HG03025 (cell line): ENCODE measurements around the gene CPLX3.
A peak's percentile ranks its signal among the peaks of the same experiment; 100 is the strongest.

Experiments used
- ATAC-seq: cut with Tn5 transposase; IDR thresholded peaks from one replicate; pipeline ENCODE4 v1.9.1; 2021; ENCODE audit warnings: mild to moderate bottlenecking, moderate library complexity; ENCODE audit not compliant: unreplicated experiment, low FRiP score

Gene CPLX3

DNA sequence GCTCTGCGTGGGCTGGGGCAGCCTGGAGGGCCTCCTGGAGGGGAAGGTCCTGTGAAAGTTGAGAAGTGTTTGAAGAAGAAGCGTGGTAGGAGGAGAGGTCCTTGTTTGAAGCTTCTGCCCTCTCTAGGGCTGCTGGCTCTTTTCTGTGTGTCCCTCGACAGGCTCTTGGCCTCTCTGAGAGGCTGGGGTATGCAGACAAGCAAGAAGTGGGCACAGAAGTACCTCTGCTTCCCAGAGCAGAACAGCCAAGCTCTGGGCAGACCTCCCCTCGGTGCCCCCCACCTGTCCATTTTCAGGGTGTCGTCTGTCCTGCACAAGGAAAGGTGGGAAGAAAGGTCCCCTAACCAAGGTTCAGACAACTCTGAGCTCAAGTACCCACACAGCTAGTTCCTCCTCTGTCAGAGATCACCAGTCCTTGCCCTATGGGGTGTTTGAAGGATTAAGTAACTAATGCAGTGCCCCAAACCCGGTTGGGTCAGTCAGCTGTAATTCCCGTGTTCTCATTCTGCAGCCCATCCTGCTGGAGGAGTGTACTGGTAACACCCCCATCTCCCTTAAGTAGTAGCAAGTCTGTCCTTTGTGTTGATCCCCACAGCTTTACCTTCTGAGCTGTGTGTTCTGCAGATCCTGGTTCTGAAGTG is 38.3 kb upstream of the CPLX3 start:
- ATAC-seq = no peak

DNA sequence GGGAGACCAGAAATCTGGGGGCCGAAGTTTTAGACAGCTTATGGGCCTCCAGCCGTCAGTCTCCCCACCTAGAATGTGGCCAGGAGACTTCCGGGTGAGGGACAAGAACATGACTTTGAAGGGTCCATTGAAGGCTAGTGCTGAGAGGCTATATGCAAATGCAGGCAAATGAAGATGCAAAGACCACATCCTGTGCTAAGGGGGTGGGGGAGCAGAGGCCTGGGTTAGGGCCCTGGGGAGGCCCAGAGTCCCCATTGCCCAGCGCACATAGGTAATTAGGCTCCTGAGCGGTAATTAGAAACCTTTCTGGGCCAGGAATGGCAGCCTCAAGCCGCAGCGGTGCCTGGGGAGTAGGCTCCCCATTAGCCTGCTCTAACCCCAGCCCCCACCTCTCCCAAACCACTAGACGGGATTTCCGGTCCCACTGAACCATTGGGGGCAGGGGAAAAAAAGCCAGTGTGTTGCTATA is 37.7 kb upstream of the CPLX3 start:
- no peak for ATAC-seq

DNA sequence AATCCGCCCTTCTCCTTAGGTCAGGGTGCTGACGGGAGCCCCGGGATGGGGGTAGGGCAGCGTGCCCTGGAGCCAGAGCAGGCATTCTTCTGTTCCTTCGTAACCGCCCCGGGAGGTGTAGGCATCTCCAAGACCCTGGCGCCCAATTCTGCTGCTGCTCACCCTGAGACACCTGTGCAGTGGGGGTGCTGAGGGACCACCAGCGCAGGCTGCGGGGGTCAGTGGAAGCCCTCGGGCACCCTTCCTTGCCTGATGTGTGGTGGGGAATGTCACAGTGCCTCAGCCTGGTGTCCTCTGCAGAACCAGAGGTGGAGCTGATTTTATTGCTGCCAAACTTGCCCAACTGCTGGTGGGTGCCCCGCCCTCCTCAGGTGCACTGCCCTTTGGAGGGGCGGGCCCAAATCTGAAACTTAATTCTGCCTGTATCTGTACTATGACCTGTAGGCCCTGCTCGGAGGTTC is 37.2 kb upstream of the CPLX3 start:
- ATAC-seq = no peak

DNA sequence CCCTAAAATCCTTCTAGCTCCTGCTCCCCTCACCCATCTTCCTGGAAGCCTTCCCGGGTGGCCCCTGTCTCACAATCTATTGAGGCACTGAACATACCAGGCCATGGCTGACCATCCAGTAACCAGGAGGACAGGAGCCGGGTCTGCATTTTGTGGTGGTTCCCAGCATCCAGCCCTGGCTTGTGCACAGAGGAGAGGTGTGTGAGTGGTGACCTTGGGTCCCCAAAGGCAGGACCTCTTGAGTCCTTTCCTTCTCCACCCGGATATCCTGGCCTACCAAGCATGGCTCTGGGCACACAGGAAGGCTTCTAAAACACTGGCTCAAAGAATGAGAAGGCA is 36.7 kb upstream of the CPLX3 start:
- no peak for ATAC-seq

DNA sequence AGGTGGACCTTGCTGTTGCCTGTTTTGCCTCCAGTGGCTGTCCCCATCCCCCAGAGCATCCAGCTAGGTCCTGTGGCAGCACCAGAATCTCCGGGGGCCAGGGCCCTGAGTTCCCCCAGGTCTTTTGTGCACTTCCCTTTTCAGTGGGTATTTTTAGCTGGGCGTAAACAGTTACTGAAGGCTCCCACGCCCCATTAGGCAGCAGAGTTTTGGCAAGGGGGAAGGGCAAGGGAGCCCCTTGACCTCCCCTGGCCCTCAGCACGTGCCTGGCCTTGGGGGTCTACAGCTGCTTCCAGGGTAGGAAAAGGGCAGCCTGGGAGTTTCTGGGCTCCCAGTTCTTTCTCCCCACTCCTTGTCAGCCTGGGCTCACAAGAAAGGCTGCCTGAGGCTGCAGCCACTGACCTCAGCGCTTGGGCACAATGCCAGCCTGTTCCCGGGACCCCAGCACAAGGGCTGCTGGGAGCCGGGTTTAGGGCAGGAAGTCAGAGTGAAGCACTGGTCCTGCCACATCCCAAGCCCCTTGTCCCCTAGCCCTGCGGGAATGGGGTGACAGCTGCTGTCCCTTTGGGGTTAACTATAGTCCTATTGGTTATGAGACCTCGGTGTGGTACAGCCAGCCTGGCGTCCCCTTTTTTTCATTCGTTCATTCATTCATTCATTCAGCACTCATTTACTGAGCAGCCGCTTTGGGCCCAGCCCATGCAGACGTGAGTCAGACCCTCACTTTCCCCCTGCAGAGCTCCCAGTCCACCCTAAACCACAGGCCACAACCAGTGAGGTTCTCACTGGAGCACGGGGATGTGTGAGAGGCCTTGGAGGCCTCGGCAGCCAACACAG is 36.1 kb upstream of the CPLX3 start:
- ATAC-seq = no peak

DNA sequence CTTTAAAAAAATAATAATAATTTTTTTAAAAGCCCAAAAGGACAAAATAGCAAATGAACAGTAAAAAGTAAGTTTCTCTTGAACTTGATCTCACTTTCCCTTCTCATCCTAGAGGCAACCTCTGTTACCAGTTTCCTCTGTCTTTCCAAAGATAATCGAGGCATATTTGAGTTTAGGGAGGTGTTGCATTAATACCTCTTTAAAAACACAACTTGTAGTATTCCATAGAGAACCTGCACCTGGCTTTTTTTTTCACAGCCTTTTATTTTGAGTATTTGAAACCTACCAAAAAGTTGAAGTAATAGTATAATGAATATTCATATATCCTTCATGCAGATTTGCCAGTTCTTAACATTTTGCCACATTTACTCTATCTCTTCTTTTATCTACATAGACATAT is 35.4 kb upstream of the CPLX3 start:
- no peak for ATAC-seq

DNA sequence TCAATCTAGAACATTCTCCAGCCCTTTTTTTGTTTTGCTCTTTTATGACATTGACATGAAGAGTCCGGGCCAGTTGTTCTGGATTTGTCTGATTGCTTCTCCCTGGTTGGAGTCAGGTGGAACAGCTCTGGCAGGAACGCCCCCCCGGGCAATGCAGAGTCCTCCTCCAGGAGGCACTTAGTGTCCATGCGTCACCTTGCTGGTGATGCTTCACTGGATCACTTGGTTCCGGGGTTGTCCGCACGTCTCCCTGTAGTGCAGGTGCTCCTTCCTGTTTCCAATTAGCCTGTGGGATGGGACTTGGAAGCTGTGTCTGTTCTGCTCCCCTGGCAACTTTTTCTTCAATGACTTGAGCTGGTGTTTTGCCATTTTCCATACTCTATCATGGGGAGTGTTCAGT is 34.8 kb upstream of the CPLX3 start:
- ATAC-seq = no peak

DNA sequence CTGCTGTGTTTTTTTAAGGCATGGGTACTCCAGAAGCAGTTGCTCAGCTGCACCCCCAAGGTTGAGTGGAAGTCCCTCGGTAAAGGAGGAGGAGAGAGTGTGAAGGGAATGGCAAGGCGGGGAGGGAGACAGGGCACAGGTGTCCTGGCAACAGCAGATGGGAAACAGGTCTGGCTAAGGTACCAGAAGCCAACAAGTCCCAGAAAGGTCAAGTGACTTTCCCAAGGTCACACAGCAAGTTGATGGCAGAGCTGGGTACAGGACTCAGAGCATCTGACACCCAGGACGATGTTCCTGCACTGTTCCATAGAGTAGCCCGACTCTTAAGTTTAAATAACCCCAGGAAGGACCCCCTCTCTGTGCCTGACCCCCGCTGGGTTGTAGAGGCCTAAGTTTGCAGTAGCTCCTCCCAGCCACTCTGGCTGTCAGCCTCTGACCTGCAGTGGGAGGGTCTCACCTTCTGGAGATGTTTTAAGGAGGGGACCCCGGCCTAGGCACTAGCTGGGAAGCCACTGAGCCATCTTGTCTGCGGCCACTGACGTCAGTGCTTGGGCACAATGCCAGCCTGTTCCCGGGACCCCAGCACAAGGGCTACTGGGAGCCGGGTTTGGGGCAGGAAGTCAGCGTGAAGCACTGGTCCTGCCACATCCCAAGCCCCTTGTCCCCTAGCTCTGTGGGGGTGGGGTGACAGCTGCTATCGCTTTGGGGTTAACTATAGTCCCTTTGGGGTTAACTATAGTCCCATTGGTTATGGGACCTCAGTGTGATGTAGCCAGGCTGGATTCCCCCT is 34.0 kb upstream of the CPLX3 start:
- ATAC-seq = no peak

DNA sequence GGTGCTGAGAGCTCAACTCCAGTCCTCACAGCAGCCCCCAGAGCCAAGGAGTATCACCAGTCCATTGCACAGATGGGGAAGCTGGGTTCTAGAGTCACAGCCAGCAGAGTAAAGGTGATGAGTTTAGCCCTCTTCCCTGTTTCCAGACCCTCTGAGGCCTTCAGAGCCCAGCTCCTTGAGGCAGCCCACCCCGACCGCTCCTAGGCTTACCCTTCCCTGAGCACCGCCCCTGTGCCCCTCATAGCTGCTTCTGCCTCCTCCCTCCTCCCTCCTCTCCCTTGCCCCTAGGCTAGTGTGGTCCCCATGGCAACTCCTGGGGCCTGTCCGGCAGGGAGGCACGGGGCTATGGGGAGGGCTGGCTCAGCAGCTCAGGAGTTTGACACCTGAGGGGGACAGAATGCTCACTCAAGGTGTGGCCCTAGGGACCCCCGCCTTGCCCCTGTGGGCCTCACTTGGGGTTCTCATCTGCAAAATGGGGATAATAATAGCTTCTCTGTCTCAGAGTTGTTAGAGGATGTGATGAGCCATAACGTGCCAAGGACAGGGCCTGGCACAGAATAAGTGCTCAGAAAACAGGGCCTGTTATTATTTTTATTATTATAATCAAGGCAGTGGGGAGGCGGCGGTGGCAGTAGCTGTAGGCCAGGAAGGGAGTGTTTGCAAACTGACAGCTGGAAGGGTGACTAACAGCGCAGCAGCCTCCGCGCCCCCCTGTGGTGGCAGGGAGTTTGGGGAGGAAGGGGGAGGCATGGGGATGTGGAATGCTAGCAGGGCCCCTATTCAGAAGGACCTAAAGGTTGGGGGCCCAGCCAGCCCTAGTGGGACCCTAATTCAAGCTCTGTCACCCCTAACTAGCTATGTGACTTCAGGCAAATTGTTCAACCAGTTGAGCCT is 33.0 kb upstream of the CPLX3 start:
- no peak for ATAC-seq

DNA sequence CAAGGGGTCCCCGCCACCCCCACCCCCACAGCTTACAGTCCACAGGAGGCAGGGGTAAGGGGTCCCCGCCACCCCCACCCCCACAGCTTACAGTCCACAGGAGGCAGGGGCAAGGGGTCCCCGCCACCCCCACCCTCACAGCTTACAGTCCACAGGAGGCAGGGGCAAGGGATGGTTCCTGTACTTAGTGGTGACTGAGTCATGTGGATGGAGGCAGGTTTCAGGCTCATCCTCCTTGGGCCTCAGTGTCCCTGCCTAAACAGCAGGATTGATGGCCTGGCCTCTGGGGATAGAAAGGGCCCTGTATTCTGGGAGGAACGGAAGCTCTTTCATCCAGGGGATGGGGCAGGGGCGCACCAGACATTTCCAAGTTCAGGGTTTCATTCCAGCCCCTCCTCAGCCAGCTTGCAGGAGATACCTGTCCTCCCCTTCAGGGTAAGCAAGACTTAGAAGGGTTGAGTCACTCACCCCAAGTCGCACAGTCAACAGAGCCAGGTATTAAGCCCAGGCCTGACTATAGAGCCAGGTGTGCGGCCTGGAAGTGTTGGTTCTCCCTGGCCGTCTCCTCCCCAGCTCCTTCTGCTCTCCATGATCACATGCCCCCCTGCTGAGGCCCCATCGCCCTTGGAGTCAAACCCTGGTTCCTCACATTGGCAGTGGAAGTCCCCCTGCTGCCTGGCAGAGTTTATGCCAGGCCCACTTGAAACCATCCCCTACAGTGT is 32.0 kb upstream of the CPLX3 start:
- ATAC-seq = no peak

DNA sequence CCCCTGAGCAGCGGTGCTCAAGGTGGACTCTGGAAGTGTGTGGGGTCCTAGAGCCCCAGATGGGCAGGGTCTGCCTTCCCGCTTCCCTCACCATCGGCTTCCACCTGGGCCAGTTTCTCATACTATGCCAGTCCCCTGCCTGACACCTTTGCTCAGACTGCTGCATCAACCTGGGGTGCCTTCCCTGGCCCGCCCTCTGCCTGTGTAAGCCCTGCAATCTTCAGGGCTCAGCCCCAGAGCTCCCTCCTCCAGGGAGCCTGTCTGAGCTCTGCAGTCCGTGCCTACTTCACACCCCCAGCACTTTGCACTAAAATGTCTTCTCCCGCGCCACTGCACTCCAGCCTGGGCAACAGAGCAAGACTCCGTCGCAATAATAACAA is 31.5 kb upstream of the CPLX3 start:
- ATAC-seq = no peak

DNA sequence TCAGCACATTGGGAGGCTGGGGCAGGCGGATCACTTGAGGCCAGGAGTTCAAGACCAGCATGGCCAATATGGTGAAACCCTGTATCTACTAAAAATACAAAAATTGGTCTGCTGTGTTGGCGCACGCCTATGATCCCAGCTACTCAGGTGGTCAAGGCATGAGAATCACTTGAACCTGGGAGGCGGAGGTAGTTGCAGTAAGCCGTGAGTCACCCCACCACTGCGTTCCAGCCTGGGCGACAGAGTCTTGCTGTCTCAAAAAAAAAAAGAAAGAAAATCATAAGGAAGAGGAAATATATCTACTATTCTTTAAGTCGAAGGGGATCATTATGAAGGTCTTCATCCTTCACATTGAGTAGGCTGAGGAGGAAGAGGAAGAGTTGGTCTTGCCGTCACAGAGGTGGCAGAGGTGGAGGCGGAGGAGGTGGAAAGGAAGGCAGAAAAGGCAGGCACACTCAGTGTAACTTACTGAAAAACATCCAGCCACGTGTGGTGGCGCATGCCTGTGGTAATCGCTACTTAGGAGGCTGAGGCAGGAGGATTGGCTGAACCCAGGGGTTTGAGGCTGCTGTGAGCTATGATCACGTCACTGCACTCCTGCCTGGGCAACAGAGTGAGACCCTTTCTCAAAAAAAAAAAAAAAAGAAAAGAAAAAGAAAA is 30.3 kb upstream of the CPLX3 start:
- ATAC-seq = no peak

DNA sequence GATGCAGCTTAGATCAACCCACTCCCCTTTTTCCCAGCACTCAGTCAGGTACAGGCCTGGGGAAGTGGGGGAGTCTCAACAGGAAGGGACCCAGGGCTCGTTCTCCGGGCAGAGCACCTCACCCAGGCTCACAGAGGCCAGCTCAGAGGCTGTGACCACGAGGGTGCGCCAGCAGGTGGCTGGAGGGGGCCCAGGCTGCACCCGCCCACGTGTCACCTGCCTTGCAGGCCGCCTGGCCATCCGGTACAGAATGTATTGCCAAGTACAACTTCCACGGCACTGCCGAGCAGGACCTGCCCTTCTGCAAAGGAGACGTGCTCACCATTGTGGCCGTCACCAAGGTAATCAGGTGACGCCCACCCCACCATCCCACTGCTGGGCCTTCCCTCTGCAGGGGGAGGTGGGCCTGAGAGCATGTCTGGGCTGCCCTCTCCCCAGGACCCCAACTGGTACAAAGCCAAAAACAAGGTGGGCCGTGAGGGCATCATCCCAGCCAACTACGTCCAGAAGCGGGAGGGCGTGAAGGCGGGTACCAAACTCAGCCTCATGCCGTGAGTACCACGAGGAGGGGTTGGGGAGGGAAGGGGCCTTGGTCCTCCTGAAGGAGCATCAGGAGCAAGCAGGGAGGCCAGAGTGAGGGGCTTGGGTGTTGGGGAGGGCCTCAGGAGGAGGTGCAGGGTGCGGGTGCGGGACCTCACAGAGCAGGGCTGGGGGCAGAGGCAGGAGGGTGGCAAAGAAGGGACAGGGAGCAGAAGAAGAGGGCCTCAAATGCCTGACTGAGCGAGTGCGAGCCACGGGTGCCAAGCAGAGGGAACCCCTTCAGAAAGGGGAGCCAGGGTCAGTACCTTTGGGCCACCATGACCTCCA is 27.8 kb upstream of the CPLX3 start:
- no peak for ATAC-seq

DNA sequence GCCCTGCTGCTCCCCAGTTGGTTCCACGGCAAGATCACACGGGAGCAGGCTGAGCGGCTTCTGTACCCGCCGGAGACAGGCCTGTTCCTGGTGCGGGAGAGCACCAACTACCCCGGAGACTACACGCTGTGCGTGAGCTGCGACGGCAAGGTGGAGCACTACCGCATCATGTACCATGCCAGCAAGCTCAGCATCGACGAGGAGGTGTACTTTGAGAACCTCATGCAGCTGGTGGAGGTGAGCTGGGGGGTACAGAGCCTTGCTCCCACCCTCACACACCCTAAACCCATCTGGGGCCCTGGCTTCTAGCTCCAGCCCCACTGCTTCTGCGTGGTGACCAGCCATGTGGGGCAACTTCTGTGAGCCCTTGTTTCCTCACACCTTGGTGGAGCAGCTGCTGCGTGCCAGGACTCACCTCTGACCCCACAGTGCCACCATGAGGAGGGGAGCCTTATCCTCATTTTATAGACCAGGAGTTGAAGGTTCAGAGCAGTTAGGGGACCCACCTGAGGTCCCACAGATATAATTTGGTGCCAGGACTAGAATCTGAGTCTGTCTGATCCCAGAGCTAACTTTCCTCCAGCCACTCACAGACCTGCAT is 27.1 kb upstream of the CPLX3 start:
- ATAC-seq = no peak

DNA sequence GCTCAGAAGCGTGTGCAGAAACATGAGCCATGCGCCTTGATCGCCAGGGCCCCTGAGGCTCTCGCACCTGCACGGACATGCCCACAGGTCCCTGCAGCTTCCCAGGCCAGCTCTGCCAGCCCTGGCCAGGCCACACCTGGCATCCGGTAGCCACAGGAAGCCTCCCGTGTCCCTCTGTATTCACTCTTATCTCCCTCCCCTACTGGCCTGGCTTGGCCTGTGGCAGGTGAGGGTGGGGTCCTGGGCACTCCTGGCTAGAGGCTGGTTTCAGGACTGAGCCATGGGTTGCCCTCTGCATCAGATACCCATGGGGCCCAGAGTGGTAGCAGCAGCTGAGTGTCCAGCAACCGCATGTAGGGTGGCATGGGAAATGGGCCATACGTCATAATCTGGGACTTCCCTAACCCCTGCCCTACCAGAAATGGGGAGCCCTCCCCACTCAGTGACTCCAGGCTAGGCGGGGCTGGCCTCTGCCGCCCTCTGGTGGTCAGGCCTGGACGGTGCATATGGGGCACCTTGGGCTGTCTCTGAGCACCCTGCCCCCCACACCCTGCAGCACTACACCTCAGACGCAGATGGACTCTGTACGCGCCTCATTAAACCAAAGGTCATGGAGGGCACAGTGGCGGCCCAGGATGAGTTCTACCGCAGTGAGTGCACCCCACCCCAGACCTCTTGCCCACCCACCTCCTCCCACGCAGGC is 26.4 kb upstream of the CPLX3 start:
- peak; percentile 57 for ATAC-seq

DNA sequence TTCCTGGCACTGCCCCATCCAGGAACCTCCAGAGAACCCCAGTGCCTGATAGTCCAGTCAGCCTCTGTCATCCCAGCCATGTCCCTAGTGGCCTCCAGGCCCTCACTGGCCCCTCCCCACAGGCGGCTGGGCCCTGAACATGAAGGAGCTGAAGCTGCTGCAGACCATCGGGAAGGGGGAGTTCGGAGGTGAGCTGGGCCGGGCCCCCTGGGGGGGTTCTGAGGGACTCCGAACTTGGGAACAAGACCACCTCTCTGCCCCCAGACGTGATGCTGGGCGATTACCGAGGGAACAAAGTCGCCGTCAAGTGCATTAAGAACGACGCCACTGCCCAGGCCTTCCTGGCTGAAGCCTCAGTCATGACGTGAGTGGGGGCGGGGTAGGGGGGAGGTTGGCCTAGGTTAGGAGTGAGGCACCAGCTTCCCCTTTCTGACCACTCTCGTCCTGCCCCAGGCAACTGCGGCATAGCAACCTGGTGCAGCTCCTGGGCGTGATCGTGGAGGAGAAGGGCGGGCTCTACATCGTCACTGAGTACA is 25.8 kb upstream of the CPLX3 start:
- no peak for ATAC-seq
